Measurements from ENCODE around the gene VMAC. TPM values are rescaled to one million over a fixed set of nuclear protein-coding genes. Genes with fewer than 3 reads are reported as not detected.

Gene VMAC
- total RNA-seq, 1 donor from 2014 or later, result 2.5 TPM

GRCh38 chr19:5894704-5895349, 9.8 kb upstream of the VMAC start:
- H3K9me3 ChIP-seq (replicated peaks), result no peaks in the 10 kb centered on the region
- peaks cover 22% of the 10 kb centered on the region for H3K27me3 ChIP-seq (ENCODE audit: low read depth)
- H3K36me3 ChIP-seq, result peaks cover 28% of the 10 kb centered on the region
- DNase-seq, result no peak
- peak overlapping the region; percentile 77 for H3K27ac ChIP-seq (replicated peaks)
- no peak for TF ChIP-seq CTCF (IDR thresholded peaks at IDR 0.05; ENCODE audit: borderline replicate concordance)
- intact Hi-C loops (cut with micrococcal nuclease), result no loop called here
- peaks cover 44% of the 10 kb centered on the region for H3K4me1 ChIP-seq
- H3K4me3 ChIP-seq, result peak overlapping the region; percentile 25

GRCh38 chr19:5895409-5895808, 9.3 kb upstream of the VMAC start:
- no peaks in the 10 kb centered on the region for H3K9me3 ChIP-seq (replicated peaks)
- no peak for TF ChIP-seq CTCF (IDR thresholded peaks at IDR 0.05; ENCODE audit: borderline replicate concordance)
- H3K27ac ChIP-seq (replicated peaks), result peak overlapping the region; percentile 77
- peaks cover 28% of the 10 kb centered on the region for H3K36me3 ChIP-seq
- intact Hi-C loops (cut with micrococcal nuclease), result no loop called here
- peaks cover 18% of the 10 kb centered on the region for H3K27me3 ChIP-seq (ENCODE audit: low read depth)
- no peak for DNase-seq
- peaks cover 44% of the 10 kb centered on the region for H3K4me1 ChIP-seq
- H3K4me3 ChIP-seq, result no peak overlapping the region

- no peak for DNase-seq
- Histone ChIP-seq H3K27me3 (ENCODE audit: low read depth) (peaks cover 13% of the 10 kb centered on the region), H3K27ac (replicated peaks) (peak overlapping the region; percentile 77), H3K36me3 (peaks cover 29% of the 10 kb centered on the region), H3K4me1 (peaks cover 45% of the 10 kb centered on the region), H3K9me3 (replicated peaks) (no peaks in the 10 kb centered on the region), H3K4me3 (no peak overlapping the region)
- intact Hi-C loops (cut with micrococcal nuclease), result no loop called here
- TF ChIP-seq CTCF (IDR thresholded peaks at IDR 0.05; ENCODE audit: borderline replicate concordance), result no peak
Observed at GRCh38 chr19:5895890-5896289, 8.8 kb upstream of the VMAC start.

- no peak for TF ChIP-seq CTCF (IDR thresholded peaks at IDR 0.05; ENCODE audit: borderline replicate concordance)
- H3K36me3 ChIP-seq, result peaks cover 33% of the 10 kb centered on the region
- H3K9me3 ChIP-seq (replicated peaks), result no peaks in the 10 kb centered on the region
- H3K4me3 ChIP-seq, result no peak overlapping the region
- intact Hi-C loops (cut with micrococcal nuclease), result no loop called here
- peaks cover 51% of the 10 kb centered on the region for H3K4me1 ChIP-seq
- DNase-seq, result no peak
- peaks cover 7% of the 10 kb centered on the region for H3K27me3 ChIP-seq (ENCODE audit: low read depth)
- H3K27ac ChIP-seq (replicated peaks), result no peak overlapping the region
Observed at GRCh38 chr19:5896365-5897076, 8.2 kb upstream of the VMAC start.

- Histone ChIP-seq H3K27ac (replicated peaks) (no peak overlapping the region), H3K4me1 (peaks cover 51% of the 10 kb centered on the region), H3K36me3 (peaks cover 36% of the 10 kb centered on the region), H3K4me3 (no peak overlapping the region), H3K27me3 (ENCODE audit: low read depth) (no peaks in the 10 kb centered on the region), H3K9me3 (replicated peaks) (no peaks in the 10 kb centered on the region)
- DNase-seq, result no peak
- intact Hi-C loops (cut with micrococcal nuclease), result no loop called here
- TF ChIP-seq CTCF (IDR thresholded peaks at IDR 0.05; ENCODE audit: borderline replicate concordance), result no peak
Observed at GRCh38 chr19:5897189-5897969, 7.3 kb upstream of the VMAC start.

All from left ventricle myocardium inferior (tissue), 1 donor.